GM12891 (cell line): ENCODE data around the gene FHAD1.

Source experiments
- DNase-seq: peaks from one replicate; pipeline ENCODE4 v3.0.0; 2011; ENCODE audit warnings: low spot score; ENCODE audit not compliant: insufficient read length
- FAIRE-seq: peaks from 2 replicates; lab custom pipeline; 2011; peaks lifted over from hg19 to GRCh38; lab: Jason Lieb, UNC
- PAX5 ChIP-seq: IDR thresholded peaks from 2 replicates; pipeline ENCODE4 v1.6.1; 2011; ENCODE audit warnings: low read length, moderate library complexity, mild to moderate bottlenecking; ENCODE audit not compliant: insufficient read depth, severe bottlenecking
- POLR2A ChIP-seq: IDR thresholded peaks from 2 replicates; pipeline ENCODE4 v1.6.1; 2011; ENCODE audit warnings: low read depth, low read length, control low read depth
- POLR2AphosphoS5 ChIP-seq: IDR thresholded peaks from 2 replicates; pipeline ENCODE4 v1.6.1; 2011; ENCODE audit warnings: low read depth, low read length, control low read depth
- POU2F2 ChIP-seq: IDR thresholded peaks from 2 replicates; pipeline ENCODE4 v1.6.1; 2011; ENCODE audit warnings: low read depth, mild to moderate bottlenecking, control low read depth, low read length, moderate library complexity
- SPI1 ChIP-seq: IDR thresholded peaks from 2 replicates; pipeline ENCODE4 v1.6.1; 2011; ENCODE audit warnings: low read depth, low read length, control low read depth
- TAF1 ChIP-seq: IDR thresholded peaks from 2 replicates; pipeline ENCODE4 v1.6.1; 2011; ENCODE audit warnings: low read depth, low read length, control low read depth

The FHAD1 gene

GRCh38 chr1:15207031-15207828 lies 39.8 kb upstream of the FHAD1 start:
- DNase-seq = no peak
- no peak for FAIRE-seq
- TF ChIP-seq POLR2A = no peak
- no peak for TF ChIP-seq POLR2AphosphoS5
- no peak for TF ChIP-seq TAF1
- TF ChIP-seq PAX5 = no peak
- no peak for TF ChIP-seq SPI1
- TF ChIP-seq POU2F2 = no peak

- no peak for FAIRE-seq
- TF ChIP-seq POU2F2 (no peak), POLR2A (no peak), POLR2AphosphoS5 (no peak), PAX5 (no peak), TAF1 (no peak), SPI1 (no peak)
- DNase-seq = no peak
Observed at GRCh38 chr1:15207829-15208429, 39.1 kb upstream of the FHAD1 start.

DNA sequence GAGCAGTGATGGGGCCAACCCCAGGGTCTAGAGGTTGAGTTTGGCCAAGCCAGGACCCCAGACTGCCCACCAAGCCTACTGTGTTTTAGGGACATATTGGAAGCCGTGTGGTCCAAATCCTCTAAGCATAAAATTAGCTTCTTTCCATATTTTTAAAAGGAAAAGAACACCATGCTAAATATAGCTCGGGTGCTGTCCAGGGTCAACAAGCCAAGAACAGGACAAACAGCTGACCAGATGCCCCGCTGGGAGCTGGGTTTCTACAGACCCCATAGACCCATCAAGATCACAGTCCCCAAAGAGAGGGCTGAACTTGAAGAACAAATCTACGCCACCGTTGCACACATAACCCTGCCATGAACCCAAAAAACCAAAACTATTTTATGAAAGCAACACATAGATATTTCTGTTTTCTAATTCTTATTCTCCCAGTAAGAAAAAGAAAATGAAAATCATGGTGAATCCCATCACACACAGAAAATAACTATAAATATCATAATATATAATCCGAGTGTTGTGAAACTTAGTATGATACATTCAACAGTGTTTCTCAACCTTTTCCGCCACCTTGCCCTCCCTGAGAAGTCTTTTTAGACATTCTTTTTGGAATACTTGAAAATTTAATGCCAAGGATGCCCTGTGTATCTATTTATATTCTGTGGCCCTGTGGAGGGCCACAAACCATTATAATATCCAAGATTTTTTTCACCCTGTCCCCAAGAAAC lies 36.2 kb upstream of the FHAD1 start:
- DNase-seq (no peak), FAIRE-seq (no peak)

DNA sequence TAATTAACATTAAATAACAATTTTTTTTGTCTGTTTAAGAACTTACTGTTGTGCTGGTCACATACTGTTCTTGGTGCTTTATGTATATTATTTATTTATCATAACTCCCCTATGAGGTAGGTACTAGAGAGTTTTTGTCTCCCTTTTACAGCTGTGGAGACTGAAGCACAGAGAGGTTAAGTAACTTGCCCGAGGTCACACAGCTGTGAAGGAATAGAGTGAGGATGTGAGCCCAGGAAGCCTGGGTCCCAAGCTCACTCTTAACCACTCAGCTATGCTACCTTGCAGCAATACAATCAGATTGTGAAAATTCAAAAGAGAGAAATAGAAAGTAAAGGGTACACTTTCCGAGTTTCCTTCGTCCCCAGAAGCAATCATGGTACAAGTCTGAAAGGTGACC lies 35.6 kb upstream of the FHAD1 start:
- no peak for DNase-seq
- TF ChIP-seq POLR2A (no peak), TAF1 (no peak), SPI1 (no peak), POLR2AphosphoS5 (no peak), PAX5 (no peak), POU2F2 (no peak)
- FAIRE-seq = no peak

More for the DNA sequence above, 36.2 kb upstream of the FHAD1 start:
- no peak for TF ChIP-seq POLR2AphosphoS5
- no peak for TF ChIP-seq TAF1
- no peak for TF ChIP-seq SPI1
- no peak for TF ChIP-seq POLR2A
- TF ChIP-seq POU2F2 = no peak
- TF ChIP-seq PAX5 = no peak

DNA sequence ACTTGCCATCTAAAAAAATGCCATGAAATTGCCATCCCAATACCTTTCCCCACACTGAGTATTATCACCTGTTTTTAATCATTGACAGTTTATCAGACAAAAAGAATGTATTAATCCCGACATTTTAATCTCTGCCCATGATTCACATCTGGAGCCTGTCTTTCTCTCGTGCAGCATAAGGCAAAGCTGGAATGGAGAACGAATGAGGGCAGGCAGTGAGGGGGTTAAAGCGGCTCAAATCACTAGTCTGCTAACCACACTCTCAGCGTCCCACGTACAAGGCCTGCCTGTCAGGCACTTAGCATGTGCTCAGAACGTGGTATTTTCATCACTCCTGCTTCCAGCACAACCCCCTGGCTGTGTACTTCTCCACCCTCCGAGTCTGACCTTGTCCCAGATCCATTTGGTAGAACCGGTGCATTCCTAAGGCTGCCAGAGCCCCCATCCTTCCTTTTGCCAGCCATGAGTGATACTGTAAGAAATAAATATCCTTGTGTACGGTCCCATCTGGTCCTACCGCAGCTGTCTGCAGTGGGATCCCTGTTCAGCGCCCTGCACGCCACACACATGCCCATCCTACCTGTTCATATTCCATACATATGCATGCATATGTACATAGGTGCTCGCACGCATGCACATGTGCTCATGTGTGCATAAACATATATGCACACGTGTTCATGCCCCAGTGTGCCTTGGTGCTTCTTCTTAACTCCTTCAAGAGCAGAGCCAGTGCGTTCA lies 34.6 kb upstream of the FHAD1 start:
- DNase-seq (no peak), FAIRE-seq (no peak)
- no peak for TF ChIP-seq POLR2AphosphoS5
- TF ChIP-seq PAX5 = no peak
- no peak for TF ChIP-seq SPI1
- no peak for TF ChIP-seq TAF1
- no peak for TF ChIP-seq POLR2A
- TF ChIP-seq POU2F2 = no peak

- no peak for FAIRE-seq
- DNase-seq = no peak
- TF ChIP-seq TAF1 = no peak
- no peak for TF ChIP-seq SPI1
- no peak for TF ChIP-seq POLR2A
- TF ChIP-seq POU2F2 = no peak
- no peak for TF ChIP-seq POLR2AphosphoS5
- no peak for TF ChIP-seq PAX5
Observed at GRCh38 chr1:15212954-15213291, 34.1 kb upstream of the FHAD1 start.

GRCh38 chr1:15213341-15213821 lies 33.6 kb upstream of the FHAD1 start:
- DNase-seq = no peak
- FAIRE-seq = no peak
- TF ChIP-seq SPI1 (no peak), PAX5 (no peak), POLR2A (no peak), TAF1 (no peak), POLR2AphosphoS5 (no peak), POU2F2 (no peak)

DNA sequence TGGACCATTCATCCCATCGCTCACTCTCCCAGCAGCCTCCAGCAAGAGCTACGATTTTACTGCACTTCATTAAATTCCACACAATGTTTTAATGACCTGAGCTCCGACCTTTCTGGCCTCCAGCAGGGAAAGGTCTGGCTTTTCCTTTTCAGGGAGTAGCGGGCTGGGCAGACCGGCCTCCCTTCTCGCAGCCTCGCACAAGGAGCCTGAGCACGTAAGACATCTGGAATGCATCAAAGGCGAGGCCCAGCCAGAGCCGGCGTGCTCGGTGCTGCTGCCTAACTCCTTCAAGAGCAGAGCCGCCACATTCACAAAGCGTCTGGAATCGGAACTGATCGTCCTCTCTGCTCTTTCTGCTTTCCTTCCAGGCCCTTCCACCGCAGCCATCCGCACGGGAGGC lies 32.5 kb upstream of the FHAD1 start:
- TF ChIP-seq POU2F2 = no peak
- TF ChIP-seq SPI1 = no peak
- TF ChIP-seq POLR2A = no peak
- TF ChIP-seq PAX5 = no peak
- no peak for TF ChIP-seq POLR2AphosphoS5
- TF ChIP-seq TAF1 = no peak
- DNase-seq (no peak), FAIRE-seq (no peak)
